Lung (tissue), 12 donors: ENCODE measurements around the gene RTTN. TPM values are rescaled to one million over a fixed set of nuclear protein-coding genes. Genes with fewer than 3 reads are reported as not detected.

Experiments
- ATAC-seq: fragments of 200-7000 bp; cut with Tn5 transposase; one replicate; pipeline ENCODE4 v1.9.1; 2020; ENCODE audit warnings: moderate number of reproducible peaks; ENCODE audit not compliant: insufficient read depth, low FRiP score
- DNase-seq, 3 donors: peaks; one replicate each; pipeline ENCODE4 v3.0.0-alpha.2; 2013 to 2017
- H3K27ac ChIP-seq, 2 donors: one replicate each; pipeline ENCODE4 v1.5.1; 2013; ENCODE audit warnings: mild to moderate bottlenecking in 2 of 2, moderate library complexity in 2 of 2, control low read depth in 1 of 2, inconsistent platforms in 1 of 2, low read depth in 1 of 2, low read length in 1 of 2
- H3K27me3 ChIP-seq, 3 donors: one replicate each; pipeline ENCODE4 v1.5.1; 2013; ENCODE audit warnings: low read length in 2 of 3; ENCODE audit not compliant: control insufficient read depth in 3 of 3, insufficient read depth in 3 of 3
- H3K36me3 ChIP-seq, 4 donors: one replicate each; pipeline ENCODE4 v1.5.1; 2013; ENCODE audit warnings: low read length in 4 of 4, mild to moderate bottlenecking in 1 of 4, moderate library complexity in 1 of 4; ENCODE audit not compliant: control insufficient read depth in 4 of 4, insufficient read depth in 4 of 4
- H3K4me1 ChIP-seq, 5 donors: one replicate each; pipeline ENCODE4 v1.5.1; 2013; ENCODE audit warnings: low read length in 5 of 5, mild to moderate bottlenecking in 2 of 5, moderate library complexity in 1 of 5; ENCODE audit not compliant: control insufficient read depth in 5 of 5, insufficient read depth in 5 of 5
- H3K4me3 ChIP-seq: one replicate; pipeline ENCODE4 v1.5.1; 2013; ENCODE audit warnings: mild to moderate bottlenecking, control low read depth, moderate library complexity
- H3K9ac ChIP-seq, 2 donors: one replicate each; pipeline ENCODE4 v1.5.1; 2013; ENCODE audit warnings: low read length in 2 of 2, control low read depth in 1 of 2; ENCODE audit not compliant: insufficient read depth in 1 of 2
- H3K9me3 ChIP-seq, 4 donors: one replicate each; pipeline ENCODE4 v1.5.1; 2013; ENCODE audit warnings: low read length in 3 of 4, mild to moderate bottlenecking in 1 of 4, moderate library complexity in 1 of 4; ENCODE audit not compliant: control insufficient read depth in 4 of 4, insufficient read depth in 3 of 4
- WGBS, 2 donors: extraction: QIAGEN DNeasy Blood & Tissue Kit; methylation state at CpG; one replicate each; pipeline ENCODE4 v1.1.7; 2013; 5-methylcytosine and 5-hydroxymethylcytosine counted together
- polyA plus RNA-seq, 2 donors: library from polyadenylated mRNA; stranded (reverse); fragments of 200-250 nt; gene quantifications; one replicate each; pipeline ENCODE4 v1.2.1, GENCODE V29; 2013
- total RNA-seq, 2 donors: library from RNA; depleted of rRNA in 1 of 2; stranded (reverse); fragments of >200 nt in 1 of 2; gene quantifications; one replicate each; pipeline ENCODE4 v1.2.1, GENCODE V29; 2014 to 2021
- TF ChIP-seq, protein P1 (sequence below): IDR thresholded peaks from 2 replicates; pipeline ENCODE4 v1.5.1; 2012; ENCODE audit warnings: mild to moderate bottlenecking; ENCODE audit errors: control extremely low read depth, extremely low read depth
- donor health status: control.
- donor health status: control.
- donor health status: Bipolar disorder and iron deficiency.
- donor health status: healthy.
- donor health status: DM: yes; HTN: yes; CAD: no.

Gene RTTN
- total and polyA plus RNA-seq, 4 donors, result 2.1 to 50.8 (median 9.2) TPM

DNA sequence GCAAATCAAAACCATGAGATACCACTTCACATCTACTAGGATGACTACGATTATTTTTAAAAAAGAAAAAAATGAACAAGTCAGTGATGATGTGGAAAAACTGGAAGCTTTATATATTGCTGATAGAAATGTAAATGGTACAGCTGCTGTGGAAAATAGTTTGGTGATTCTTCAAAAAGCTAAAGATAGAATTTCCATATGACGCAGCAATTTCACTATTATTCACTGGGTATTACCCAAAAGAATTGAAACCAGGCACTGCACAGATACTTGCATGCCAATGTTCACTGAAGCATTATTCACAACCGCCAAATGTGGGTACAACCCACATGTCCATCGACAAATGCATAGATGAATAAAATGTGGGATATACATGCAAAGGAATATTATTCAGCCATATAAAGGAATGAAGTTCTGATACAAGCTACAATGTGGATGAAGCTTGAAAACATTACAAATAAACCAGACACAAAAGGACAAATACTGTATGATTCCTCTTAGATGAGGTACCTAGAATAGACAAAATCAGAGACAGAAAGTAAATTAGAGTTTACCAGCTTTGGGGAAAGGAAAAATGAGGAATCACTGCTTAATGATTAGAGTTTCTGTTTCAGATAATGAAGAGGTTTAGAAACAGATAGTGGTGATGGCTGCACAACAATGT is 11.1 kb downstream of the RTTN start:
- TF ChIP-seq, protein P1, sequence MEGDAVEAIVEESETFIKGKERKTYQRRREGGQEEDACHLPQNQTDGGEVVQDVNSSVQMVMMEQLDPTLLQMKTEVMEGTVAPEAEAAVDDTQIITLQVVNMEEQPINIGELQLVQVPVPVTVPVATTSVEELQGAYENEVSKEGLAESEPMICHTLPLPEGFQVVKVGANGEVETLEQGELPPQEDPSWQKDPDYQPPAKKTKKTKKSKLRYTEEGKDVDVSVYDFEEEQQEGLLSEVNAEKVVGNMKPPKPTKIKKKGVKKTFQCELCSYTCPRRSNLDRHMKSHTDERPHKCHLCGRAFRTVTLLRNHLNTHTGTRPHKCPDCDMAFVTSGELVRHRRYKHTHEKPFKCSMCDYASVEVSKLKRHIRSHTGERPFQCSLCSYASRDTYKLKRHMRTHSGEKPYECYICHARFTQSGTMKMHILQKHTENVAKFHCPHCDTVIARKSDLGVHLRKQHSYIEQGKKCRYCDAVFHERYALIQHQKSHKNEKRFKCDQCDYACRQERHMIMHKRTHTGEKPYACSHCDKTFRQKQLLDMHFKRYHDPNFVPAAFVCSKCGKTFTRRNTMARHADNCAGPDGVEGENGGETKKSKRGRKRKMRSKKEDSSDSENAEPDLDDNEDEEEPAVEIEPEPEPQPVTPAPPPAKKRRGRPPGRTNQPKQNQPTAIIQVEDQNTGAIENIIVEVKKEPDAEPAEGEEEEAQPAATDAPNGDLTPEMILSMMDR, result no peak
- Histone ChIP-seq H3K27ac (no peak overlapping the region), H3K9ac (no peak overlapping the region), H3K9me3 (no peaks in the 10 kb centered on the region), H3K4me1 (no peaks in the 10 kb centered on the region), H3K36me3 (peaks cover 7 to 34% (median 17%) of the 10 kb centered on the region in 4 donors), H3K4me3 (no peak overlapping the region), H3K27me3 (no peaks in the 10 kb centered on the region)
- WGBS, 2 donors, result 90 to 91% methylated on average over 4 of the region's 4 CpGs
- ATAC-seq (no peak), DNase-seq (no peak)

DNA sequence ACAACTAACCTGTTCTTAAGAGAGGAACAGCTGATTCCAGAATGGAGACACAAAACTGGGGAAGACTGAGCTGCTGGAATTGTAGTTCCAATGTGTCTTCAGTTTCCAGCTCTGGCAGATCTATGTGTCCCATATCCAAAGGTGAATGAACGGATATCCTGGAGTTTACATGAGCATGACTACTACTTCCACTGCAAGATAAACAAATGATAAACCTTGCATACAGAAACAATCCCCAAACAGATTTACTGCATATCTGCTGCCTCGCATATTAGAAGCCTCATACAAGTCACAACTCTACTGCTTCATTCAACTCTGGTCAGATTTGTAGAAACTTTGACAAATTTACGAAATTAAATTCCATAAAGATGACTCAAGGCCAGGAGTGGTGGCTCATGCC is 15.0 kb downstream of the RTTN start:
- H3K27ac ChIP-seq, result no peak overlapping the region
- H3K9me3 ChIP-seq, result peaks cover 0 to 3% (median 0%) of the 10 kb centered on the region in 4 donors
- H3K4me1 ChIP-seq, result no peaks in the 10 kb centered on the region
- H3K4me3 ChIP-seq, result no peak overlapping the region
- 74 to 82% methylated on average over 3 of the region's 3 CpGs for WGBS, 2 donors
- H3K27me3 ChIP-seq, result no peaks in the 10 kb centered on the region
- H3K9ac ChIP-seq, result no peak overlapping the region
- DNase-seq, result peak in 1 of 3 donors; percentile 20
- peaks cover 3 to 30% (median 26%) of the 10 kb centered on the region in 4 donors for H3K36me3 ChIP-seq
- TF ChIP-seq, protein P1, result no peak
- no peak for ATAC-seq

DNA sequence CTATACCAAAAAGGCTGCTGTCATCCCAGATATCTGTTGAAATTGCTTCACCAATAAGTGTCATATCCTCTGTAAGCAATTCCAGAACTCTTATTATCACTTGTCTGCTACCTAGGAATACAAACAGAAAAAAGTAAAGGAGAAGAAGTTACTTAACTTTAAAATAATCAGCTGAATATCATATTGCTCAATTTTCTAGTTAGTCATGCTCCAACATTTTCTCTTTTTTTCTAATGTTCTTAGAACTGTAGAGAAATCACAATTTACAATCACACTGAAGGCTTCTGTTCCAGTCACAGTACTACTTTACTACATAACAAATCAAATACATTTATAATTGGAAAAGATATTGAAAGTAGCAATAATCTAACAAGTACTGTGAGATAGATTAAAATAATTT is 17.4 kb downstream of the RTTN start:
- Histone ChIP-seq H3K4me3 (no peak overlapping the region), H3K4me1 (no peaks in the 10 kb centered on the region), H3K9ac (no peak overlapping the region), H3K27ac (no peak overlapping the region), H3K36me3 (peaks cover 6 to 38% (median 28%) of the 10 kb centered on the region in 4 donors), H3K9me3 (peaks cover 0 to 3% (median 0%) of the 10 kb centered on the region in 4 donors), H3K27me3 (no peaks in the 10 kb centered on the region)
- TF ChIP-seq, protein P1, result no peak
- no peak for ATAC-seq
- DNase-seq, result no peak

DNA sequence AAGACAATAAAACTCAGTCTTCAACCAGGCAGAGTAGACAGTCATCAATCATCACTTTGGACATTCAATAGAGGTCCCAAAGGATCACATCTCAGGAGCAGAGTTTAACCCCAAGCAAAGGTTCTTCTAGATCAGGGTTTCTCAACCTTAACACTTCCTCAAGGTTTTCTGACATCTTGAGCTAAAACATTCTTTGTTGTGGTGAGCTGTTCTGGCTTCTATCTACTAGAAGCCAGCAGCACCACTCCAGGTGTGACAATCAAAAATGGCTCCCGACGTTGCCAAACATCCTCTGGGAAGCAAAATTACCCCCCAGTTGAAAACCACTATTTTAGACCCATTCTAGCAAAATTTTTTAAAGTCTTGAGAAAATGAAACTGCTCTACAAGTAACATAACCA is 22.0 kb downstream of the RTTN start:
- Histone ChIP-seq H3K36me3 (peaks cover 4 to 21% (median 16%) of the 10 kb centered on the region in 4 donors), H3K4me3 (no peak overlapping the region), H3K9ac (no peak overlapping the region), H3K9me3 (peaks cover 0 to 3% (median 0%) of the 10 kb centered on the region in 4 donors), H3K27ac (no peak overlapping the region), H3K27me3 (no peaks in the 10 kb centered on the region), H3K4me1 (peaks cover 0 to 7% (median 0%) of the 10 kb centered on the region in 5 donors)
- 85 to 89% methylated on average over 2 of the region's 2 CpGs for WGBS, 2 donors
- TF ChIP-seq, protein P1, result no peak
- ATAC-seq (no peak), DNase-seq (no peak)
